GM12874 (cell line): ENCODE results near the gene GGT6.

Source experiments
- CTCF ChIP-seq: IDR thresholded peaks from 2 replicates; pipeline ENCODE4 v1.5.1; 2011; ENCODE audit warnings: low read depth, mild to moderate bottlenecking, control low read depth, low read length, moderate library complexity; ENCODE audit not compliant: insufficient read depth

The GGT6 gene

GRCh38 chr17:4542003-4542725 lies 18.2 kb downstream of the GGT6 start:
- no peak for TF ChIP-seq CTCF

- TF ChIP-seq CTCF = 0 out of 2 replicates have a peak, but pooled peaks have one; percentile 3
Observed at GRCh38 chr17:4541328-4542002, 18.9 kb downstream of the GGT6 start.

- TF ChIP-seq CTCF = no peak
Observed at GRCh38 chr17:4540687-4541327, 19.6 kb downstream of the GGT6 start.

GRCh38 chr17:4540224-4540651 lies 20.1 kb downstream of the GGT6 start:
- no peak; the same call in 1 of the 2 replicates for TF ChIP-seq CTCF

GRCh38 chr17:4539576-4540223 lies 20.7 kb downstream of the GGT6 start:
- no peak for TF ChIP-seq CTCF

- no peak for TF ChIP-seq CTCF
Observed at GRCh38 chr17:4539025-4539424, 21.4 kb downstream of the GGT6 start.
